Stomach (tissue), 9 donors: ENCODE data around the gene MAG. TPM values are rescaled to one million over a fixed set of nuclear protein-coding genes. Genes with fewer than 3 reads are reported as not detected.

Experiments
- DNase-seq, 2 donors: peaks; one replicate each; pipeline versions ENCODE4 v3.0.0 to v3.0.0-alpha.2; 2013 to 2019
- H3K27ac ChIP-seq, 5 donors: fragments of 200-600 bp in 4 of 5; sonication (generic) in 4 of 5; one replicate each; pipeline ENCODE4 v1.5.1; 2013 to 2019; ENCODE audit warnings: mild to moderate bottlenecking in 1 of 5, moderate library complexity in 1 of 5
- H3K27me3 ChIP-seq, 3 donors: fragments of 200-600 bp; sonication (generic); one replicate each; pipeline ENCODE4 v1.5.1; 2017 to 2019; ENCODE audit warnings: mixed run types in 1 of 3
- H3K36me3 ChIP-seq, 4 donors: fragments of 200-600 bp; sonication (generic); 1 replicate in 3 of 4; 2 replicates in 1 of 4; pipeline ENCODE4 v1.5.1; 2016 to 2019
- H3K4me1 ChIP-seq, 4 donors: fragments of 200-600 bp; sonication (generic); one replicate each; pipeline ENCODE4 v1.5.1; 2016 to 2019
- H3K4me3 ChIP-seq, 4 donors: fragments of 200-600 bp; sonication (generic) in 3 of 4; one replicate each; pipeline ENCODE4 v1.5.1; 2016 to 2019; ENCODE audit warnings: mild to moderate bottlenecking in 1 of 4
- H3K9me3 ChIP-seq, 4 donors: fragments of 200-600 bp; sonication (generic); one replicate each; pipeline ENCODE4 v1.5.1; 2016 to 2019
- CTCF ChIP-seq, 7 experiments: fragments of 450-650 bp in 4 of 7; fragments of 200-600 bp in 3 of 7; sonication (generic) in 3 of 7; IDR thresholded peaks; one replicate each; pipeline ENCODE4 v1.5.1; 2016 to 2019; ENCODE audit warnings: antibody characterized with exemption in 7 of 7, control low read depth in 2 of 7, mild to moderate bottlenecking in 1 of 7
- EP300 ChIP-seq: sonication (generic); formaldehyde crosslinking; IDR thresholded peaks from one replicate; pipeline ENCODE4 v1.6.1; 2017; ENCODE audit warnings: antibody characterized with exemption
- POLR2A ChIP-seq, 4 donors: fragments of 450-650 bp; IDR thresholded peaks; one replicate each; pipeline ENCODE4 v1.6.1; 2016; ENCODE audit warnings: antibody characterized with exemption in 4 of 4, control low read depth in 2 of 4, mild to moderate bottlenecking in 1 of 4, moderate library complexity in 1 of 4
- POLR2AphosphoS5 ChIP-seq, 3 donors: sonication (generic); formaldehyde crosslinking; IDR thresholded peaks; one replicate each; pipeline ENCODE4 v1.6.1; 2016; ENCODE audit warnings: antibody characterized with exemption in 3 of 3
- WGBS, 5 donors: extraction: QIAGEN DNeasy Blood & Tissue Kit in 3 of 5; methylation state at CpG; one replicate each; pipeline versions ENCODE4 v1.1.5 to v1.1.7; 2013 to 2018; 5-methylcytosine and 5-hydroxymethylcytosine counted together
- intact Hi-C: fragments of 100-400 bp; cut with DNase I; formaldehyde crosslinking; loops from one replicate; pipeline ENCODE4 v1.15.1; 2023; ENCODE audit warnings: low total_unique reads
- polyA plus RNA-seq, 3 donors: library from polyadenylated mRNA; stranded (reverse); fragments of 200-250 nt; gene quantifications; one replicate each; pipeline ENCODE4 v1.2.3, GENCODE V29; 2013
- total RNA-seq, 5 donors: library from RNA; depleted of rRNA; stranded (reverse); fragments of >200 nt; gene quantifications; one replicate each; pipeline versions ENCODE4 v1.1.0 to v1.2.3, GENCODE V29; 2014 to 2016
- donor health status: healthy with polysubstance abuse.
- donor health status: Bipolar disorder and iron deficiency.
- donor health status: healthy.

Gene MAG
- total and polyA plus RNA-seq, 8 donors: 0.05 to 5.5 (median 0.73) TPM; not detected in 5

- Histone ChIP-seq H3K27me3 (peaks cover 0 to 71% (median 20%) of the 10 kb centered on the region in 3 donors), H3K9me3 (no peaks in the 10 kb centered on the region), H3K4me1 (no peaks in the 10 kb centered on the region), H3K27ac (no peak overlapping the region), H3K36me3 (no peaks in the 10 kb centered on the region), H3K4me3 (no peak overlapping the region)
- TF ChIP-seq POLR2AphosphoS5 (IDR thresholded peaks at IDR 0.05): no peak
- no peak for TF ChIP-seq EP300
- no peak for TF ChIP-seq POLR2A (IDR thresholded peaks at IDR 0.05)
- no peak for TF ChIP-seq CTCF (IDR thresholded peaks at IDR 0.05)
- WGBS, 5 donors: 68 to 78% (median 76%) methylated on average over 21 to 23 of the region's 23 CpGs
- no peak for DNase-seq
- intact Hi-C loops: no loop called here
Measured at GRCh38 chr19:35292421-35293362, 731 bp downstream of the MAG start.

- Histone ChIP-seq H3K4me1 (no peaks in the 10 kb centered on the region), H3K4me3 (no peak overlapping the region), H3K27ac (no peak overlapping the region), H3K36me3 (no peaks in the 10 kb centered on the region), H3K27me3 (peaks cover 0 to 73% (median 20%) of the 10 kb centered on the region in 3 donors), H3K9me3 (no peaks in the 10 kb centered on the region)
- no peak for DNase-seq
- TF ChIP-seq CTCF (IDR thresholded peaks at IDR 0.05) (no peak), POLR2A (IDR thresholded peaks at IDR 0.05) (no peak), POLR2AphosphoS5 (IDR thresholded peaks at IDR 0.05) (no peak), EP300 (no peak)
- intact Hi-C loops: no loop called here
- WGBS, 5 donors: 42 to 56% (median 48%) methylated on average over 4 to 7 of the region's 7 CpGs
Measured at GRCh38 chr19:35293363-35293739, 1.4 kb downstream of the MAG start.

GRCh38 chr19:35293808-35294207, 1.8 kb downstream of the MAG start:
- TF ChIP-seq POLR2A (IDR thresholded peaks at IDR 0.05) (no peak), CTCF (IDR thresholded peaks at IDR 0.05) (no peak), POLR2AphosphoS5 (IDR thresholded peaks at IDR 0.05) (no peak), EP300 (no peak)
- no peak for DNase-seq
- Histone ChIP-seq H3K36me3 (no peaks in the 10 kb centered on the region), H3K27ac (no peak overlapping the region), H3K27me3 (peaks cover 0 to 69% (median 20%) of the 10 kb centered on the region in 3 donors), H3K4me3 (no peak overlapping the region), H3K9me3 (no peaks in the 10 kb centered on the region), H3K4me1 (no peaks in the 10 kb centered on the region)
- WGBS, 5 donors: 43 to 51% (median 48%) methylated on average over 11 to 17 of the region's 17 CpGs
- intact Hi-C loops: no loop called here

- H3K4me3 ChIP-seq: no peak overlapping the region
- TF ChIP-seq CTCF (IDR thresholded peaks at IDR 0.05) (no peak), EP300 (no peak)
- intact Hi-C loops: no loop called here
- no peak overlapping the region for H3K27ac ChIP-seq
- WGBS, 5 donors: 56 to 67% (median 66%) methylated on average over 2 to 3 of the region's 3 CpGs
- peaks cover 0 to 74% (median 20%) of the 10 kb centered on the region in 3 donors for H3K27me3 ChIP-seq
- H3K4me1 ChIP-seq: no peaks in the 10 kb centered on the region
- H3K36me3 ChIP-seq: no peaks in the 10 kb centered on the region
- DNase-seq: no peak
- no peaks in the 10 kb centered on the region for H3K9me3 ChIP-seq
Measured at GRCh38 chr19:35294328-35294727, 2.4 kb downstream of the MAG start.
